ENCODE data around the gene SLX9. TPM values are rescaled to one million over a fixed set of nuclear protein-coding genes. Genes with fewer than 3 reads are reported as not detected.

SLX9 gene
- polyA plus RNA-seq, 1 donor from 2014 or later: 15.4 TPM

DNA sequence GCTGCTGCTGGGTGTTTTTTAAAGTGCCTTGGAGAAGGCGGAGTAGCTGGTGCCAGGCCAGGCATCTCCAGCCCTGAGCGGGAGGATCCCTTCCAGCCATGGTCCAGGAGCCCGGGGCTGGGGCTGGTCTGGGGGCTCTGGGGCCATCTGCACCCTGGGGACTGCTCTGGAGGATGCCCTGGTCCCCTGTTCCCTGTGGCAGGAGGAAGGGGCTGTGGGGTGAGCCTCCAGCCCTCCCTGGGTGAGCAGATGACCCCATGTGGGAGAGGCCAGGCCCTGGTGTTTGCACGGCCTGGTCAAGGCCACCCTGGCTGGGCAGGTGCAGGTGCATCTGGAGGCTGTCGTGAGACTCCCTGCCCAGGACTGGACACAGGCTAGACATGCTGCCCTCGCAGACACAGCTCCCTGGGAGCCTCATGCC lies 56.7 kb downstream of the SLX9 start:
- Histone ChIP-seq H3K79me2 (replicated peaks; ENCODE audit: insufficient read depth, low read length) (no peaks in the 10 kb centered on the region), H2AFZ (ENCODE audit: low read depth, low read length) (no peak overlapping the region), H3K27ac (ENCODE audit: low read length) (no peak overlapping the region), H3K9ac (ENCODE audit: low read length) (no peak overlapping the region), H3K4me2 (ENCODE audit: low read length) (no peak overlapping the region), H3K9me3 (ENCODE audit: low read length) (no peaks in the 10 kb centered on the region), H3K9me2 (ENCODE audit: insufficient read depth, low read length) (no peaks in the 10 kb centered on the region), H3K36me3 (ENCODE audit: insufficient read depth, low read length) (no peaks in the 10 kb centered on the region), H3F3A (ENCODE audit: insufficient read depth, low read length, poor library complexity, severe bottlenecking) (no peaks in the 10 kb centered on the region), H3K4me3 (ENCODE audit: low read length) (no peak overlapping the region), H3K27me3 (ENCODE audit: insufficient read depth, low read depth, low read length) (no peaks in the 10 kb centered on the region), H4K20me1 (ENCODE audit: insufficient read depth) (no peaks in the 10 kb centered on the region)
- TF ChIP-seq, protein P1, sequence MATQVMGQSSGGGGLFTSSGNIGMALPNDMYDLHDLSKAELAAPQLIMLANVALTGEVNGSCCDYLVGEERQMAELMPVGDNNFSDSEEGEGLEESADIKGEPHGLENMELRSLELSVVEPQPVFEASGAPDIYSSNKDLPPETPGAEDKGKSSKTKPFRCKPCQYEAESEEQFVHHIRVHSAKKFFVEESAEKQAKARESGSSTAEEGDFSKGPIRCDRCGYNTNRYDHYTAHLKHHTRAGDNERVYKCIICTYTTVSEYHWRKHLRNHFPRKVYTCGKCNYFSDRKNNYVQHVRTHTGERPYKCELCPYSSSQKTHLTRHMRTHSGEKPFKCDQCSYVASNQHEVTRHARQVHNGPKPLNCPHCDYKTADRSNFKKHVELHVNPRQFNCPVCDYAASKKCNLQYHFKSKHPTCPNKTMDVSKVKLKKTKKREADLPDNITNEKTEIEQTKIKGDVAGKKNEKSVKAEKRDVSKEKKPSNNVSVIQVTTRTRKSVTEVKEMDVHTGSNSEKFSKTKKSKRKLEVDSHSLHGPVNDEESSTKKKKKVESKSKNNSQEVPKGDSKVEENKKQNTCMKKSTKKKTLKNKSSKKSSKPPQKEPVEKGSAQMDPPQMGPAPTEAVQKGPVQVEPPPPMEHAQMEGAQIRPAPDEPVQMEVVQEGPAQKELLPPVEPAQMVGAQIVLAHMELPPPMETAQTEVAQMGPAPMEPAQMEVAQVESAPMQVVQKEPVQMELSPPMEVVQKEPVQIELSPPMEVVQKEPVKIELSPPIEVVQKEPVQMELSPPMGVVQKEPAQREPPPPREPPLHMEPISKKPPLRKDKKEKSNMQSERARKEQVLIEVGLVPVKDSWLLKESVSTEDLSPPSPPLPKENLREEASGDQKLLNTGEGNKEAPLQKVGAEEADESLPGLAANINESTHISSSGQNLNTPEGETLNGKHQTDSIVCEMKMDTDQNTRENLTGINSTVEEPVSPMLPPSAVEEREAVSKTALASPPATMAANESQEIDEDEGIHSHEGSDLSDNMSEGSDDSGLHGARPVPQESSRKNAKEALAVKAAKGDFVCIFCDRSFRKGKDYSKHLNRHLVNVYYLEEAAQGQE (IDR thresholded peaks at IDR 0.05; ENCODE audit: borderline replicate concordance): no peak
- TF ChIP-seq SMC3 (conservative IDR thresholded peaks at IDR 0.05; ENCODE audit: poor library complexity) (no peak), RAD21 (conservative IDR thresholded peaks at IDR 0.05) (no peak), POLR2AphosphoS5 (IDR thresholded peaks at IDR 0.05) (no peak), EZH2 (IDR thresholded peaks at IDR 0.05; ENCODE audit: borderline replicate concordance, insufficient read depth, low read length, poor library complexity, severe bottlenecking) (no peak), EP300 (conservative IDR thresholded peaks at IDR 0.05; ENCODE audit: poor library complexity, severe bottlenecking) (no peak), TAF1 (IDR thresholded peaks at IDR 0.05; ENCODE audit: low read depth) (no peak), MXI1 (conservative IDR thresholded peaks at IDR 0.05; ENCODE audit: poor library complexity, severe bottlenecking) (no peak)
- TF ChIP-seq, protein P2, sequence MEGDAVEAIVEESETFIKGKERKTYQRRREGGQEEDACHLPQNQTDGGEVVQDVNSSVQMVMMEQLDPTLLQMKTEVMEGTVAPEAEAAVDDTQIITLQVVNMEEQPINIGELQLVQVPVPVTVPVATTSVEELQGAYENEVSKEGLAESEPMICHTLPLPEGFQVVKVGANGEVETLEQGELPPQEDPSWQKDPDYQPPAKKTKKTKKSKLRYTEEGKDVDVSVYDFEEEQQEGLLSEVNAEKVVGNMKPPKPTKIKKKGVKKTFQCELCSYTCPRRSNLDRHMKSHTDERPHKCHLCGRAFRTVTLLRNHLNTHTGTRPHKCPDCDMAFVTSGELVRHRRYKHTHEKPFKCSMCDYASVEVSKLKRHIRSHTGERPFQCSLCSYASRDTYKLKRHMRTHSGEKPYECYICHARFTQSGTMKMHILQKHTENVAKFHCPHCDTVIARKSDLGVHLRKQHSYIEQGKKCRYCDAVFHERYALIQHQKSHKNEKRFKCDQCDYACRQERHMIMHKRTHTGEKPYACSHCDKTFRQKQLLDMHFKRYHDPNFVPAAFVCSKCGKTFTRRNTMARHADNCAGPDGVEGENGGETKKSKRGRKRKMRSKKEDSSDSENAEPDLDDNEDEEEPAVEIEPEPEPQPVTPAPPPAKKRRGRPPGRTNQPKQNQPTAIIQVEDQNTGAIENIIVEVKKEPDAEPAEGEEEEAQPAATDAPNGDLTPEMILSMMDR (IDR thresholded peaks at IDR 0.05; ENCODE audit: poor library complexity, severe bottlenecking): no peak

DNA sequence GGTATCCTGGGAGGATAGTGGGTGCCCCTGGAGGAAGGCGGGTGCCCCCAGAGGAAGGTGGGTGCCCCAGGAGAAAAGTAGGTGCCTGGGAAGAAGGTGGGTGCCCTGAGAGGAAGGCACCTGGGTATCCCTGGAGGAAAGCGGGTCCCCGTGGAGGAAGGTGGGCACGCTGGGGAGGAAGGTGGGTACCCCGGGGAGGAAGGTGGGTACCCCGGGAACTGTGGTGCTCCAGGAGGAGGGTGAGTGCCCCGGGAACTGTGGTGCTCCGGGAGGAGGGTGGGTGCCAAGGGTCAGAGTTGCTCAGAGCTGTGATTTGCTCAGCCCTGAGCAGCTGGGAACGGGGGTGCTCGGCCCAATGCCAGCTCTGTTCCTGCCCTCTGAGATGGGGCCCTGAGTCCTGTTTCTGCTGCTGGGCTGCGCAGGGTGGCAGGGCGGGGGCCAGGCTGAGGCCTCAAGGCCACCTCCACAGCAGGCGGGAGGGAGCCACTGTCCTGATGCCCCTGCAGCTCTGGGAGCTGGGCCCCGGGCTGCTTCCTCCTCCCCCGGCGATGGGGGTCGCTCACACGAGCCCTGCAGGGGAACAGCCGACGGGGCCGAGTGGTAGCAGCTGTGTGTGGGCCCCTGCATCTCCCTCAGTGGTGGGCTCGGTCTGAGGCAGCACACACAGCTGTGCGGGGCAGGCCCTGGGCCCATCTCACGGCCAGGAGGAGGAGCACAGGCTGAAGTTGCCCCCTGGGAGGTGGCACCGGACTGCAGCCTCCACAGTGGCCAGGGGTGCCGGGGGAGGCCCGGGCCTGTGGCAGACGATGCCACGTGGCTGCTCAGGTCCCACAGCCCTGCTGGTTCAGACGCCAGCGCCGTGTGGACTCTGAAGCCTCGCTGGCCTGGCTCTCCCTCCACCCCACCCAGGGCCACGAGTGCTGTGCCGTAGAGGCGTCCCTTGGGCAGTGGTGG lies 57.4 kb downstream of the SLX9 start:
- Histone ChIP-seq H3K79me2 (replicated peaks; ENCODE audit: insufficient read depth, low read length) (no peaks in the 10 kb centered on the region), H3F3A (ENCODE audit: insufficient read depth, low read length, poor library complexity, severe bottlenecking) (no peaks in the 10 kb centered on the region), H3K9ac (ENCODE audit: low read length) (no peak overlapping the region), H3K4me3 (ENCODE audit: low read length) (no peak overlapping the region), H3K4me2 (ENCODE audit: low read length) (no peak overlapping the region), H2AFZ (ENCODE audit: low read depth, low read length) (no peak overlapping the region), H3K27me3 (ENCODE audit: insufficient read depth, low read depth, low read length) (no peaks in the 10 kb centered on the region), H3K36me3 (ENCODE audit: insufficient read depth, low read length) (no peaks in the 10 kb centered on the region), H3K27ac (ENCODE audit: low read length) (no peak overlapping the region), H4K20me1 (ENCODE audit: insufficient read depth) (no peaks in the 10 kb centered on the region), H3K9me2 (ENCODE audit: insufficient read depth, low read length) (no peaks in the 10 kb centered on the region), H3K9me3 (ENCODE audit: low read length) (no peaks in the 10 kb centered on the region)
- TF ChIP-seq RAD21 (conservative IDR thresholded peaks at IDR 0.05): no peak
- TF ChIP-seq, protein P2 (IDR thresholded peaks at IDR 0.05; ENCODE audit: poor library complexity, severe bottlenecking): no peak
- no peak for TF ChIP-seq TAF1 (IDR thresholded peaks at IDR 0.05; ENCODE audit: low read depth)
- TF ChIP-seq POLR2AphosphoS5 (IDR thresholded peaks at IDR 0.05): no peak
- no peak for TF ChIP-seq EP300 (conservative IDR thresholded peaks at IDR 0.05; ENCODE audit: poor library complexity, severe bottlenecking)
- no peak for TF ChIP-seq EZH2 (IDR thresholded peaks at IDR 0.05; ENCODE audit: borderline replicate concordance, insufficient read depth, low read length, poor library complexity, severe bottlenecking)
- TF ChIP-seq, protein P1 (IDR thresholded peaks at IDR 0.05; ENCODE audit: borderline replicate concordance): no peak
- no peak for TF ChIP-seq MXI1 (conservative IDR thresholded peaks at IDR 0.05; ENCODE audit: poor library complexity, severe bottlenecking)
- no peak for TF ChIP-seq SMC3 (conservative IDR thresholded peaks at IDR 0.05; ENCODE audit: poor library complexity)
